Hepatocyte (in vitro differentiated cells): ENCODE data around the gene PHACTR2. TPM values are rescaled to one million over a fixed set of nuclear protein-coding genes. Genes with fewer than 3 reads are reported as not detected.
A peak's percentile ranks its signal among the peaks of the same experiment; 100 is the strongest.

ENCODE experiments used
- DNase-seq: peaks from one replicate; pipeline ENCODE4 v3.0.0-alpha.2; 2016; ENCODE audit warnings: low spot score
- H2AFZ ChIP-seq: fragments of 200-600 bp; sonication (generic); 2 replicates; pipeline ENCODE4 v1.6.0; 2016; ENCODE audit warnings: antibody characterized with exemption, mild to moderate bottlenecking
- H3K27ac ChIP-seq: fragments of 200-600 bp; sonication (generic); 2 replicates; pipeline ENCODE4 v1.5.1; 2016; ENCODE audit warnings: mild to moderate bottlenecking
- H3K27me3 ChIP-seq: fragments of 200-600 bp; sonication (generic); 2 replicates; pipeline ENCODE4 v1.6.1; 2016
- H3K36me3 ChIP-seq: fragments of 200-600 bp; sonication (generic); replicated peaks from 2 replicates; pipeline ENCODE4 v1.5.1; 2016; ENCODE audit warnings: low read depth; ENCODE audit not compliant: insufficient read depth
- H3K4me1 ChIP-seq: fragments of 200-600 bp; sonication (generic); 2 replicates; pipeline ENCODE4 v1.5.1; 2016; ENCODE audit warnings: mild to moderate bottlenecking, moderate library complexity; ENCODE audit not compliant: insufficient read depth
- H3K4me2 ChIP-seq: fragments of 200-600 bp; sonication (generic); 2 replicates; pipeline ENCODE4 v1.6.0; 2016
- H3K4me3 ChIP-seq: fragments of 200-600 bp; sonication (generic); 2 replicates; pipeline ENCODE4 v1.5.1; 2016; ENCODE audit warnings: mild to moderate bottlenecking
- H3K79me2 ChIP-seq: fragments of 200-600 bp; sonication (generic); 2 replicates; pipeline ENCODE4 v1.6.0; 2017; ENCODE audit warnings: mild to moderate bottlenecking
- H3K9me2 ChIP-seq: fragments of 200-600 bp; sonication (generic); replicated peaks from 2 replicates; pipeline ENCODE4 v1.6.0; 2017; ENCODE audit warnings: mild to moderate bottlenecking; ENCODE audit not compliant: insufficient read depth
- H3K9me3 ChIP-seq: fragments of 200-600 bp; sonication (generic); 2 replicates; pipeline ENCODE4 v1.5.1; 2016; ENCODE audit warnings: low read depth, mild to moderate bottlenecking
- H4K20me1 ChIP-seq: fragments of 200-600 bp; sonication (generic); 2 replicates; pipeline ENCODE4 v1.6.0; 2016; ENCODE audit warnings: mild to moderate bottlenecking; ENCODE audit not compliant: insufficient read depth, poor library complexity, severe bottlenecking
- CTCF ChIP-seq: fragments of 200-600 bp; sonication (generic); IDR thresholded peaks from 2 replicates; pipeline ENCODE4 v1.5.1; 2016; ENCODE audit warnings: antibody characterized with exemption, mild to moderate bottlenecking; ENCODE audit not compliant: poor library complexity
- EZH2 ChIP-seq: fragments of 200-600 bp; sonication (generic); IDR thresholded peaks from 2 replicates; pipeline ENCODE4 v1.6.1; 2016; ENCODE audit warnings: antibody characterized with exemption, mild to moderate bottlenecking, borderline replicate concordance
- EZH2phosphoT487 ChIP-seq: fragments of 200-600 bp; sonication (generic); IDR thresholded peaks from one replicate; pipeline ENCODE4 v1.6.1; 2018; ENCODE audit warnings: antibody characterized with exemption, mild to moderate bottlenecking, low read depth, moderate library complexity; ENCODE audit not compliant: unreplicated experiment, severe bottlenecking
- WGBS: methylation state at CpG from one replicate; pipeline ENCODE4 v1.1.6; 2016; ENCODE audit warnings: low lambda C conversion rate; ENCODE audit errors: missing lambda C conversion rate; 5-methylcytosine and 5-hydroxymethylcytosine counted together
- polyA plus RNA-seq: library from polyadenylated mRNA; unstranded; fragments of >200 nt; fragmentation: Nextera tagmentation; extraction: Ambion mirVana; gene quantifications from 2 replicates; pipeline ENCODE4 v1.2.1, GENCODE V29; 2016
- total RNA-seq: library from RNA; depleted of rRNA; stranded (reverse); fragments of >200 nt; gene quantifications from 2 replicates; pipeline ENCODE4 v1.2.3, GENCODE V29; 2014

PHACTR2 gene
- total and polyA plus RNA-seq, 2 experiments from 2014 or later = 86.6 to 111 TPM

DNA sequence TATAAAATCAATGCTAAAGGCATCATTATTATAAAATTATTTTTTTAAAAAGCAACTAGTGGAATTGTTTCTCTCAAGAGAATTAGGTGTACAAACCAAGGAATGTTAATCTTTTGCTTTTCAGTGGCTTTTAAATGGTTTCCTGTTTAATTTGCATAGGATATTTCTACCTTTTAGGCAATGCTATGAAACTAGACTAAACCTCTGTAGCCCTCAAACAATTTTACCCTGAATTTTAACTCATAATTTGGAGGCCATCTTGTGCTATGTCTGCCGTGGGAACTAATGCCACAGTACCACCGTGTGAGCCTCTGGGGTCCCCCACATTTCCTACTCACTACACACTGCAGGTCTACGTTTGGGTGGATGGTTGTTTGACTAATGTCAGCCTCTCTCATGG is 20.6 kb downstream of the PHACTR2 start:
- no peaks in the 10 kb centered on the region for H3K9me3 ChIP-seq
- no peak overlapping the region for H3K4me2 ChIP-seq
- DNase-seq = no peak
- no peaks in the 10 kb centered on the region for H3K27me3 ChIP-seq
- no peak overlapping the region for H2AFZ ChIP-seq
- TF ChIP-seq EZH2 (no peak), EZH2phosphoT487 (no peak)
- no peaks in the 10 kb centered on the region for H3K36me3 ChIP-seq
- peaks cover 93% of the 10 kb centered on the region for H3K79me2 ChIP-seq
- H4K20me1 ChIP-seq = peaks cover 7% of the 10 kb centered on the region
- no peak overlapping the region for H3K27ac ChIP-seq
- 91% methylated on average over 3 of the region's 3 CpGs for WGBS
- H3K9me2 ChIP-seq = no peaks in the 10 kb centered on the region
- H3K4me1 ChIP-seq = peaks cover 30% of the 10 kb centered on the region
- H3K4me3 ChIP-seq = no peak overlapping the region

DNA sequence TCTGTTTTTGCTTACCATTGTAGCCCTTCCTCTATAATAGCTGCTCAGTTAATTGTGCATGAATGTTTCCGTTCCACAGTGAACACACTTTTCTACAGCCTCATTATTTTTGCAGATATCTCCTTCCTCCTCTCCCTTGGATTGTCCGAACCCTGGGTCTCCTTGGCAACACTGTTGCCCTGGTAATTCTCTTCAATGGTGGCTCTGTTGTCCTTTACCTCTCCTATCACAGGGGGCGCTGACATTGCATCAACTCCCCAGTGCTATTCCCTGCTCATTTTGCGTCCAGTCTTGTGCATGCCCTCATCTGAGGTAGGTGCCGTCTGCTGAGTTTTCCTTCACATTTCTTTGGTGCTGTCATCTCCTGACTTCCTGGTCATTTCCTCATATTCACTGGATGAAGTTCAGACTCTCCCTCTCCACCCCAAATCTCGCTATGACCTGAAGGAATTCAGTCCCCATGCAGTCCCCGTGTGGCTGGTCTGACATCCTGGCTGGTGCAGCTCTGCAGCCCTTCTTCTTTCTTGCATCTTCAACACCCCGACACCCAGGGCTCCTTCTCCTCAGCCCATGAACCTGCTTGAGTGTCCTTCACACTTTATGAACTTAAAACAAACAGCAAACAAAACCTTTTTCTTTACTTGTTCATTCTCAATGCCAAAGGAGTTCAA is 21.1 kb downstream of the PHACTR2 start:
- no peak overlapping the region for H2AFZ ChIP-seq
- DNase-seq = no peak
- peaks cover 7% of the 10 kb centered on the region for H4K20me1 ChIP-seq
- H3K9me3 ChIP-seq = no peaks in the 10 kb centered on the region
- peaks cover 30% of the 10 kb centered on the region for H3K4me1 ChIP-seq
- 97% methylated on average over 8 of the region's 8 CpGs for WGBS
- no peak overlapping the region for H3K4me3 ChIP-seq
- no peaks in the 10 kb centered on the region for H3K36me3 ChIP-seq
- H3K27me3 ChIP-seq = no peaks in the 10 kb centered on the region
- TF ChIP-seq EZH2 = no peak
- no peak for TF ChIP-seq CTCF
- no peak for TF ChIP-seq EZH2phosphoT487
- no peaks in the 10 kb centered on the region for H3K9me2 ChIP-seq
- H3K4me2 ChIP-seq = no peak overlapping the region
- peaks cover 93% of the 10 kb centered on the region for H3K79me2 ChIP-seq
- no peak overlapping the region for H3K27ac ChIP-seq

DNA sequence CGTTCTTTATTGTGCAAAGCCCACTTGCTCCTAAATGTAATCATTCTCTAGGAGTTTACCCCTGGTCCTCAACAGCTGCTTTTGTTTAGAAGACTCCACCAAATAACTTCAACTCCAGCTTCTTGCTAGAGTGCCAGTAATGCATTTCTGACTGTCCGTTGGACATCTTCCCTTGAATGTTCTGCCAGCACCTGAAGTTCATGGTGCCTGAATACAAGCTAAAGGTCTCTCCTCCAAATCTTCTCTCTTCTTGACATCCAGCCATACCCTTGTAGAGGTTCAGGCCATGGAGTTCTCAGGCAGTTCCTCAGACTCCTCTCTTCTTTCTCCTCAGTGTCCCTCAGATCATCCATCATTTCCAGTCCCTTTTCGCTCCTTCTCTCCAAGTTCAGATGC is 21.7 kb downstream of the PHACTR2 start:
- Histone ChIP-seq H3K4me2 (no peak overlapping the region), H4K20me1 (peaks cover 7% of the 10 kb centered on the region), H3K9me2 (no peaks in the 10 kb centered on the region), H3K36me3 (no peaks in the 10 kb centered on the region), H3K27ac (no peak overlapping the region), H2AFZ (no peak overlapping the region), H3K4me1 (peaks cover 30% of the 10 kb centered on the region), H3K4me3 (no peak overlapping the region), H3K9me3 (no peaks in the 10 kb centered on the region), H3K27me3 (no peaks in the 10 kb centered on the region), H3K79me2 (peaks cover 93% of the 10 kb centered on the region)
- DNase-seq = no peak
- WGBS = 78% methylated on average over 3 of the region's 3 CpGs
- TF ChIP-seq EZH2 = no peak
- TF ChIP-seq EZH2phosphoT487 = no peak
- no peak for TF ChIP-seq CTCF

DNA sequence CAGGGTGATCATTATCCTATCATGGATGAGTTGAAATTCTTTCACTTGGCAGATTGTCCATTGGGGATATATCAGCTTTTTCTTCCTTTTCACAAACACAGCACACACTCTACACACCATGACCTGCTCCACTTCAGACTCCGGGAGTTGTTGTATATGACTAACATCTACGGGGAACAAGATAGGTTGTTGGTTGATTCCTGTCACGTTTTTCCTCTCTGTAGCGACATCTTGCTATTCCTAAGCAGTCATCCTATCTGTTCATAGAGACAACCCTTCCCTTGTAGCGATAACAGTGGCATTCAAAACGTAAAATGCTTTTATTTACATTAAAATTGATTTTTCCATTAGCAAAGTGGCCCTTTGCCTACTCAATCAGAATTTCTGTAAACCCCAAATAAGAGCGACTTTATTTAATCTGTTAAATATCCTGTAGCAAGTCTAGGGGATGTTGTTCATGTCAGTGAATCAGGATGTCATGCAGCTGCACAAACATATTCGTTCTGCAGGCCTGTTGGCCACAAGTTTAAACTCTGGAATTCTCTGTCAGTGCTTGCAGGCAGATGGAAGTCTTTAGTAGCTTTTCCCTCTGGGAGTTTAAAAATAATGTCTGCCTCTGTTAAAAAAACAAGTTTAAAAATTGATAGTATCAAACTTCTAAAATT is 23.1 kb downstream of the PHACTR2 start:
- no peak for DNase-seq
- no peak overlapping the region for H2AFZ ChIP-seq

More for the DNA sequence above, 23.1 kb downstream of the PHACTR2 start:
- H3K27ac ChIP-seq = peak overlapping the region; percentile 6
- TF ChIP-seq CTCF (no peak), EZH2 (no peak), EZH2phosphoT487 (no peak)
- H3K4me1 ChIP-seq = peaks cover 19% of the 10 kb centered on the region
- no peak overlapping the region for H3K4me3 ChIP-seq
- no peaks in the 10 kb centered on the region for H3K9me2 ChIP-seq
- H4K20me1 ChIP-seq = peaks cover 7% of the 10 kb centered on the region
- H3K27me3 ChIP-seq = no peaks in the 10 kb centered on the region
- H3K36me3 ChIP-seq = no peaks in the 10 kb centered on the region
- no peaks in the 10 kb centered on the region for H3K9me3 ChIP-seq
- WGBS = 57% methylated on average over 8 of the region's 8 CpGs
- peaks cover 92% of the 10 kb centered on the region for H3K79me2 ChIP-seq
- peak overlapping the region; percentile 40 for H3K4me2 ChIP-seq
